NOMO-1 treated with dmso at 0.1 percent for 144 hours (cell line): ENCODE measurements around the gene SRD5A2.
"Not testable (repeated sequence)": the region's sequence is repeated elsewhere in the genome, so short reads cannot be mapped to it uniquely, and the experiment has no call there.

Experiments used
- DNase-seq: peaks from one replicate; lab custom pipeline; 2025; ENCODE audit not compliant: unreplicated experiment; lab: John Stamatoyannopoulos, UW

Gene SRD5A2

DNA sequence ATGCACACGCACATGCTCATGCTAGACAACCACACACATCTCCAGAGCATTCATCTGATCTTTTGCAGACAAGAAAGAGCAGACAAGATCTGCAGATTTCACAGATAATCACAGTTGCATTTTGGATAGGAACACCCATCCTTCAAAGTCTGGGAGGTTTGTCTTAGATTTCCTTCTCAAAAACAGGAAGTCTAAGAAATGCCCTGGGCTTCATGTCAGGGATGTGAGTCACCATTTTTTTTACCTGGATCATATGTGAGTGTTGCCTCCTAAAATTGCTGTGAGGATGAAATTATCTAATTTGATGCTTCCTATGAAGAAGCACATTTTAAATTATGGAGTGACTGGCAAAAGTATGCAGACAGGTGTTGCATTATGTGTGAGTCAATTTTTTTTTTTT lies 46.1 kb downstream of the SRD5A2 start:
- no peak for DNase-seq

DNA sequence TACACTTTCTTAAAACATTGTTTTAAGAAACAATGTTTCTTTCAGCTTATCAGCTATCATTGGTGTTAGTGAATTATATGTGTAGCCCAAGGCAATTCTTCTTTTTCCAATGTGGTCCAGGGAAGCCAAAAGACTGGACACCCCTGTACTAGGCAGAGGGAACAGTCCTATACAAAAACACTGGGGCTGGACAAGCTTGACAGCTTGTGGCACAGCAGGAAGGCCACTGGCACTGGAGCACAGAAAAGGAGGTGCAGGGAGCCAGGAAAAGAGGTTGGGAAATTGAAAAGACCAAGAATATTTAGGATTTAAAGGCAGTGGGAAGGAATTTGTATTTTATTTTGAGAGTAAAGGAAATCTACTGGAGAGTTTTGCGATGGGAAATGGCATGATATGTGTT lies 47.7 kb downstream of the SRD5A2 start:
- no peak for DNase-seq

DNA sequence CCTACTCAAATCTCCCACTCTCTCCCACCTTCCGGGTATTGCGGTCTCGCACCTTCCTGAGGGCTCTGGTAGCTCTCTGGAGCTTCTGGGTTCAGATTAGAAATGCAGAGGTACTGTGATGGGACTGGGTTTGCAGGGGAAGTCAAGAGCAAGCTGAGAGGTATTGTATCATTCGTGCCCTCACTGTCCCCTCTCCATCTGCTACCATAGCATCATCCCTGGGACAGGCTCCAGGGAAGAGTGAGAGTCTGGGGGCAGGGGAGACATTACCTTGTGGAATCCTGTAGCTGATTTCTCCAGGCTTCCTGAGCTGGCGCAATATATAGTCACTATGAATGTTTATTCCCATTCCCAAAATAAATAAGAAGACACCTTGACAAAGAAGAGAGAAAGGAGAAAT lies 49.6 kb downstream of the SRD5A2 start:
- no peak for DNase-seq

GRCh38 chr2:31529256-31529655 lies 51.5 kb downstream of the SRD5A2 start:
- no peak for DNase-seq

- no peak for DNase-seq
These were observed 51.9 kb downstream of the SRD5A2 start for GRCh38 chr2:31528823-31529222.

GRCh38 chr2:31526946-31527732 lies 53.6 kb downstream of the SRD5A2 start:
- DNase-seq = no peak

DNA sequence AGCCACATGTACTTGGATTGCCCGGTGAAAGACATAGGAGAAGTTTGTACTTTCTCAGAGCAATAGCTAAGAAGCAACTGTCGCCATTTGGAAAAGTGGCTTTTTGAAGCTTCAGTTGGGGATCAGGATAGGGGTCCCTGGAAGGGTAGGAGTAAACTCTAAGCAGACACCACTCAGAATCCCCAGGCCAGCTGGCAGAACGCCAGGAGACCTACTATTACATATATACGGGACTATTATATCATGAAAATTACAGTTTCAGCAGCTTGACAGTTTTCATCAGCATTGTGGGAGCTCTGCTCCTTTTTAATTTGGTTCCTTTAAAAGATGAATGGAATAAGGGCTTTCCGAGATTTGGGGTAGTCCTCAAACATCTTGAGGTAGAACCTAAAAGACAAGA lies 54.9 kb downstream of the SRD5A2 start:
- no peak for DNase-seq

DNA sequence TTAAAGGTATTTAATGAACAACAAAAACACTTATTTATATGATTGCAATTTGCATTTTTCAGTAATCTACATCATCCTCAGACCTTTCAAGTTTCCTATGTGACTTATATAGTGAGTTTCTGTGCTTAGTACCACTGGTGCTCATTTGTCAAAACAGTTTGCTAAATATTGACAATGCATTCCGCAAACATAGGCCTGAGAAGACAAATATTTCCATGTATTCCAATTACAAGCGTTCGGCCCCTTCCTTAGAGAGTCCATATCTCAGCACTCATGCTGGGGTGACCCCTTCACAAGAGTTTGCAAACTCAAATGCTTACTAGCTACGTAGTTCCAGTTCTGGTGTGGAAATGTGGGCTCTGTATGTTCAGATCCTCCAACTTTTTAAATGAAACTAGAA lies 56.1 kb downstream of the SRD5A2 start:
- DNase-seq = no peak

DNA sequence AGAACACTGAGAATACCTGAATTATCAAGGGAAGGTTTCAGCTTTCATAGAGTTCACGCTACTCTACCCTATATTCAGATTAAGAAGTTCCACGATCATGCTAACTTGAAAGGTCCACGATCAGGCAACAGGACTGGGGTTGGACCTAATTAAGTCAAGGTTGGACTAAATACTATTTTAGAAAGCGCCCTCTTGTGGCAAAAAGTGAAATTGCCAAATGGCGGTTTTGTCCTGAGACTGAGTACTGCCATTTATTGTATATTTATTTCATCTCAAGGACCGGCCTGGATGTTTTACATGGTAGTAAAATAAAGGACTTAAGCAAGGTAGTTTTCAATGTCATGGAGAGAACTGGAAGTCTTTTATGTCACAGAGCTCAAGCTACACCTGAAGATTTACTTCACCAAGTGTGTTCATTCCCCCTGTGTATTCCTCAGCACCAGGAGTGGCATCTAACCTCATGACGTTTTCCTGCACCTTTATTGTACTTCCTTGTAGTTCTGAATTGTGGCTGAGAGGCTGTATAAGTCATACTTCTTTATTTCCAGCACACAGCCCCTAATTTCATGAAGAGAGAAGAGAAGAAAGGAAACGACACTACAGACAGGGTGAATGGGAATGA lies 56.8 kb downstream of the SRD5A2 start:
- no peak for DNase-seq

- DNase-seq = no peak
These were observed 58.0 kb downstream of the SRD5A2 start for GRCh38 chr2:31522786-31523185.

DNA sequence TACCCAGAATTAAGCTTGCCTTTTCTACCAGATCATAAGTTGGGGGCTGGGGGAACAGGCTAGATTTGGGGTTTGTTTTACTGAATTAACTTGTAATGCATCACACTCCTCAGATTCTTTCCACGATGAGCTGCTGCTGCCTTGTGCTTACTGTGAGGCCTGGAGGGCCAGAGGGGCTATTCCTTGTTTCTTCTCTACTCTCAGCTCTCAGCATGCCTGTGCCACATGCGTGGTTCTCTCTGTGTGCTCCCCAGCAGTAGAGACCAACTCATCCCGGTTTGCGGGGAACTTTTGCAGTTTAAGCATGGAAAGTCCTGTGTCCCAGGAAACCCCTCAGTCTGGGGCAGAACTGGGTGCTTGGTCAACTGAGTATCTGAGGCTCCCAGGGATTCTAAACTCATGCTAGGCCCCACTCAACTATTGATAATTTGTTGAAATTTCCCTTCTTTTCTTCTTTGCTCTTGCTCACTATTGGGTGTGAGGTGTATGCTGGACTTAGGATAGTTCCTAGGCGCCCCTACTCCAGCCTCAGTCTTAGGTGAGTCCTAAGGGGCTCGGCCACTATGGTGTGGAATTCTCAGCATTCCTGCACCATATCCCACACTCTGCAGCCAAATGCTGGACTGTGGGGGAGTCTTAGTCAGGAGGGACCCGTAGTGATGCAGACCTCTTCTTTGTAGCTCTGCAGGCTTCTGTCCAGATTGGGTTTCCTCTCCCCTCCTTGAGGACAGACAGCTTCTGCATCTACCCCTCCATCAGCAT lies 63.1 kb downstream of the SRD5A2 start:
- DNase-seq = no peak

- no peak for DNase-seq
These were observed 65.2 kb downstream of the SRD5A2 start for GRCh38 chr2:31515586-31515985.

- DNase-seq = no peak
These were observed 67.2 kb downstream of the SRD5A2 start for GRCh38 chr2:31513553-31513952.

DNA sequence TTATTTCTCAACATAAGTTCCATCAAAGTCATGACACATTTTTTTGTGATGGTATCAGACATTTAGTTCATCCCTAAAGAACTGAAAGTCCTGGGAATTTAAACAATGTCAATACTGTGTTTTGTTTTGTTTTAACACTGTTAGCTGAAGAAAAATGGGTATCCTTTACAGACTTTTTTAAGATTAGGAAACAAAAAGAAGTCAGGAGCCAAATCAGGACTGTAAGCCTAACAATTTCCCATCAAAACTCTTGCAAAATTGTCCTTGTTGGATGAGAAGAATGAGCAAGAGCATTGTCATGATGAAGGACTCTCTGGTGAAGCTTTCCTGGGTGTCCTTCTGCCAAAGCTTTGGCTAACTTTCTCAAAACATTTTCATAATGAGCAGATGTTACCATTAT lies 69.4 kb downstream of the SRD5A2 start:
- no peak for DNase-seq

- no peak for DNase-seq
These were observed 75.6 kb downstream of the SRD5A2 start for GRCh38 chr2:31505111-31505510.

DNA sequence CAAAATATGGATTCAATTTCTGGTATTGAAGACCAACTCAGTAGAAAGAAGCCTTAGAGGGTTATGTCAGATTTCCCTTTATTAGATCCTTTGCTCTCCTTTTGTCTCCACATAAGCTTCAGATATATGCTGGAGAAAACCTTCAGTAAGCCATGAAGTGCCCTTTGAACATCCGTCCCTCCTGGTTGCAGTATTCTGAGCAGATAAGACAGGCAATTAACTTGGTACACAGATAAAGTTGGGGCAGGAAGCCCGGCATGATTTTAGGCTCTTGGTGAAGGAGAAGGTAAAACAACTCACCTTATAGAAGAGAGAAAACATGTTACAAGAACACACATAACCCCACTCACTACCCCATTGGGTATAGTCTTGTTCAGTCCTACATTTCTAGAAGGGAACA lies 76.4 kb downstream of the SRD5A2 start:
- no peak for DNase-seq

DNA sequence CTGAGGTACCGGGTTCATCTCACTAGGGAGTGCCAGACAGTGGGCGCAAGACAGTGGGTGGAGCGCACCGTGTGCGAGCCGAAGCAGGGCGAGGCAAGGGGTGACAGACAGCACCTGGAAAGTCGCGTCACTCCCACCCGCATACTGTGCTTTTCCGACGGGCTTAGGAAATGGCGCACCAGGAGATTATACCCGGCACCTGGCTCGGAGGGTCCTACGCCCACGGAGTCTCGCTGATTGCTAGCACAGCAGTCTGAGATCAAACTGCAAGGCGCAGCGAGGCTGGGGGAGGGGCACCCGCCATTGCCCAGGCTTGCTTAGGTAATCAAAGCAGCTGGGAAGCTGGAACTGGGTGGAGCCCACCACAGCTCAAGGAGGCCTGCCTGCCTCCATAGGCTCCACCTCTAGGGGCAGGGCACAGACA lies 84.3 kb downstream of the SRD5A2 start:
- not testable (repeated sequence) for DNase-seq

DNA sequence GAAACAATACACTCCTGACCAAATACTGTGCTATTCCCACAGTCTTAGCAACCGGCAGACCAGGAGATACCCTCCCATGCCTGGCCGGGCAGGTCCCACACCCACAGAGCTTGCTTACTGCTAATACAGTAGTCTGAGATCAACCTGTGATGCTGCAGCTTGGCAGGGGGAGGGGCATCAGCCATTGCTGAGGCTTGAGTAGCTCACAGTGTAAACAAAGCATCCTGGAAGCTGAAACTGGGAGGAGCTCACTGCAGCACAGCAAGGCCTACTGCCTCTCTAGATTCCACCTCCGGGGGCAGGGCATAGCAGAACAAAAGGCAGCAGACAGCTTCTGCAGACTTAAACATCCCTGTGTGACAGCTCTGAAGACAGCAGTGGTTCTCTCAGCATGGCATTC lies 91.4 kb downstream of the SRD5A2 start:
- DNase-seq = not testable (repeated sequence)

DNA sequence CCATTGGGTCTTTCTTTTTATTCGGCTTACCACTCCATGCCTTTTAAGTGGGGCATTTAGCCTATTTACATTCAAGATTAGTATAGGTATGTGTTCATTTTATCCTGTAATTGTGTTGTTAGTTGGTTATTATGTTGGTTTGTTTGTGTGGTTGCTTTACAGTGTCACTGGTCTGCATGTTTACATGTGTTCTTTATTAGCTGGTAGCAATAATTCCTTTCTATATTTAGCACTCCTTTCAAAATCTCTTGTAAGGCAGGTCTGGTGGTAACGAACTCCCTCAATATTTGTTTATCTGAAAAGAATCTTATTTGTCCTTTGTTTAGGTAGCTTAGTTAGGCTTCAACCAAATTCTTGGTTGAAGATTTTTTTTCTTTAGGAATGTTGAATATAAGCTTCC lies 97.5 kb downstream of the SRD5A2 start:
- DNase-seq = no peak

- DNase-seq = no peak
These were observed 104.1 kb downstream of the SRD5A2 start for GRCh38 chr2:31476511-31477180.

- DNase-seq = no peak
These were observed 105.0 kb downstream of the SRD5A2 start for GRCh38 chr2:31475692-31476091.
